ENCODE results near the gene SASS6.
A peak's percentile ranks its signal among the peaks of the same experiment; 100 is the strongest.

SASS6 gene

DNA sequence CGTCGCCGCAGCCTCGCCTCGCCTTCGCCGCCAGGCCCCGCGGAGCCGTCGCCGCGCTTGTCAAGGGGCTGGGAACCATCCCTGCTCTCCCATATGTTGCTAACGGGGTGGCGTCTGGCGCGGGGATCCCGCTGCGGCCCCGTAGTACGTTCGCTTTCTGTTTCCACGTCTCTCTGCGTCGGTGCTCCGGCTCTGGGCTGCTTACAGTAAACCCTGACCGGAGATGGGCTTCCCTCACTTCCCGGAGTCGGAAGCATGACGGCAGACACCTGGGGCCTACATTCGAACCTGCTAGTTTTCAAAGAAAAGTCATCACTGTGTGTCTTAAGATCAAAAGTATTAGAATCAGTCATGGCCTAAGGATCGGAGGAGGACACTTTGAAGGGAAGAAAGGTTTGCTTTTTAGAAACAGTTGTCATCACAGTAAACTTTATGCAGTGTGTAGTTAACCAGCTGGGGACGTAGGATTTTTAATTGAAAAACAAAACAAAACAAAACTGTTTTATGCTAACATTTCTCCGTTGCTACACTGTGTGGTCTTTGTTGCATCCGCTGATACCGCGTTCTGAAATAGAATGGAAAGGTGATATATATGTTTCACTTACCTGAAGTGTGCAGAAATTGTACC lies 94.0 kb downstream of the SASS6 start:
- DNase-seq, result peak; percentile 90

DNA sequence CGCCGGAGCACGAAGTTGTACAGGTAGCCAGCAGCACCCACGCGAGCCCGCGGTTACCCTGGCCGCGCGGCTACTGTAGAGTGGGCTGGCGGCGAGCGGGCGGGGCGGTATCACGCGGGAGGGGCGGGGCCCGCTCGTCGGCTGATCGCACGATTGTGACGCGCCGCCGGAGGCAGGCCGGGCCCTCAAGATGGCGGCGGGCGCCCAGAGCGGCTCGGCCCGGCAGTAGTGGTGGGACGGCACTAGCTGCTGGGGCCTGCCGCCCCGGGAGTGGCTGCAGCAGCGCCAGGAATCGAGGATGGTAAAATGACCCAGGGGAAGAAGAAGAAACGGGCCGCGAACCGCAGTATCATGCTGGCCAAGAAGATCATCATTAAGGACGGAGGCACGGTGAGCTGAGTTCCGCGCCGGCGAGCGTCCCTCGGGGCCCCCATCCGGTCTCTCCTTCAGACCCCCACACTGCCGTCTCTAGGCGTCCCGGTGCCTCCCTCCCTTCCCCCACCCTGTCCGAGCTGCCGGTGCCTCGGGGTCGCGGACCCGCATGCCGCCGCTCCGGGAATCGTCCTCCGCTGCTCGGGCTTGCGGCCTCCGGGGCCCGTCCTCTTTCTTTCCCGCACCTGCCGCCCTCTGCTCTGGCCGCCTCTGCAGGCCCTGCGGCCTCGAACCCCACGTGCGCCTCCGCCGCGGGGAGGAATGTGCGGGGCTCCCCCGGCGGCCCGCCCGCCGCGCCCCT lies 94.6 kb downstream of the SASS6 start:
- DNase-seq, result peak; percentile 93

DNA sequence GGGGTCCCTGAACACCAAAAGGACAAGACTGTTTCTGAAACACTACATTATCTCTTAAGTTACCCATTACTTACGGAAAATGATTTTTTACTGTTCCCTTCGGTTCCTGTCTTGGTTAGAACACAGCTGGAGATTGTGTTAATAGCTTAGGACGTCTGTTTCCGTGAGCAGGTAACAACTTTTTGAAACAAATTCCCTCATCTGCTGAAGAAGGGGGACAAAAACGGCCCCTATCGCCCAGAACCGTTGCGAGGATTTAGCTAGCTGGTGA lies 95.1 kb downstream of the SASS6 start:
- DNase-seq, result no peak

DNA sequence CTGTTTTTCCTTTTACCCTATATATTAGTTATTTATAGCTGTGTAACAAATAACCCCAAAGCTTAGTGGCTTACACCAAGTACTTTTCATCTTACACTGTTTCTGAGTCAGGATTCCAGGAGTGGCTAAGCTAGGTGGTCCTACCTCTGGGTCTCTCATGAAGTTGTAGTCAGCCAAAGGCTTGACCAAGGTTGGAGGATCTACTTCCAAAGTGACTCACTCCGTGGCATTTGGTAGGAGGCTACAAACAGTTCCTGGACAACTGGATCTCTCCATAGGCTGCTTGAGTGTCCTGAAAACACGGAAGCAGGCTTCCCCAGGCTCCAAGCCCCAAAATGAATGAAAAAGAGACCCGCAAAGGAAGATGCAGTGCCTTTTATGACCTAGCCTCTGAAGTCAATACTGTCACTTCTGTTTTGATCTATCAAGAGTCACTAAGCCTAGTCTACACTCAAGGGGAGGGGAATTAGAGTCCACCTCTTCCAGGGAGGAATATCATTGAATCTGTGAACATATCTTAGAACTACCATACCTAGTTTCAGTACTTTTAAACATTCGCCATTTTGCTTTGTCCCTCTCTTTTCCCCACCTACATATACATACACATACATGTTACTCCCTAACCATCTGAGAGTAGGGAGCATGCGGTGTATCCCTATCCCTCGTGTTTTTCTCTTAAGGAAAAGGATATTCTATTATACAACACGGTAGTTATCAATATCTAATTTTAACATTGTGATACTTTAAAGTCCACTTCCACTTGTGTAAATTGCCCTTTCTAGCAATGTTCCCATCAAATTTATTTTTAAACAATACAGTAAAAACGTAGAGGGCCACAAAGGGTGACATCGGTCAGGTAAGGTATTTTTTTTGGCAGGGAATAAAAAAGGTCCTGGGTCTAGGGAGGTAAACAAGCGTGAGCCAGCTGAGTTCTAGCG lies 95.7 kb downstream of the SASS6 start:
- DNase-seq, result no peak

DNA sequence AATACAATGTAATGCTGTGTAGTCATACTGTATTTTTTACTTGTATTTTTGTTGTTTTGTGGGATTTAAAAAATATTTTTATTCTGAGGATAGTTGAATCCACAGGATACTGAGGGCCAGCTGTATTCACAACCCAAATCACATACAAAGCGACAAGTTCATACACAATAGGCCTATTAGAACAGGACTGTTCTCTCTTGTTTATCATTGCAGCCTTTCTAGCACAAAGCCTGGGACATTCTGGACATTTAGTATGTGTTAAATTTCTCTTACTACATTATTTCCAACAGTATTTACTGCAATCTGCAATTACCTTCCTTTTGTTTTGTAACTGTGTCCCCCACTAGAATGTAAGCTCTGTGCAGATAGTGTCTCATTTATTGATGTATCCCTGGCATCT lies 97.5 kb downstream of the SASS6 start:
- DNase-seq, result no peak

DNA sequence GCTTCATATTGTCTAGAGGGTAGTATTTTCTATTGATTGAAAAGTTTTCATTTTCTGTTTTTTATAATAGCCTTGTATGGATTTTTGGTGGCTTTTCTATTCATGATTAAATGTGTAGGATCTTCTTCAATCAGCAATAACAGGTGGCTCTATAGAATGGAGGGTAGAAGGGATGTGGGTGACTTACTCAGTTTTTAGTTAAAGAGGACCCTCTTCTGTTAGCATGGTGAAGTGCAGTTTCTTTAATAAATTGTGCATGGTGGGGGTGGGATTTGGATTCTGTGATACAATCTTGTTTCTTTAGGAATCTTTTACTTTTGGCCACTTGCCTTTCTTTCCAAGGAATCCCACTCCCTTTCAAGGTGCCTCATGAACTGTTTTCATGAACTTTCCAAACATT lies 98.3 kb downstream of the SASS6 start:
- no peak for DNase-seq

All from activated CD4-positive, alpha-beta T cell treated with anti-CD3 and anti-CD28 coated beads for 48 hours (primary cell).